ENCODE measurements around the gene PRKAG1. TPM values are rescaled to one million over a fixed set of nuclear protein-coding genes. Genes with fewer than 3 reads are reported as not detected.

PRKAG1 gene
- total RNA-seq, 2 donors from 2014 or later, result 53.9 to 55.4 TPM

GRCh38 chr12:48999371-49000131 lies 19.0 kb downstream of the PRKAG1 start, which contains the start of gene DDN:
Gene DDN (minus strand): TSS chr12:48999375. CDS start chr12:48999287, 88 bp downstream.
- Histone ChIP-seq H3K9me3 (no peaks in the 10 kb centered on the region), H3K27me3 (replicated peaks; ENCODE audit: insufficient read depth) (peaks cover 3% of the 10 kb centered on the region), H3K36me3 (peaks cover 0 to 3% of the 10 kb centered on the region in 2 donors), H3K27ac (no peak within 1 kb of the TSS), H3K4me3 (peak within 1 kb of the TSS; percentile 25 to 31), H3K4me1 (replicated peaks) (peaks cover 19% of the 10 kb centered on the region)
- no peak for DNase-seq (ENCODE audit: low spot score)
- intact Hi-C loops (cut with DNase I), result loop anchor here (5.0 kb wide), 1 partner anchor 147 kb away; the partner anchor contains the start of gene DDX23
- 11% methylated on average over 13 of the region's 30 CpGs for WGBS
- TF ChIP-seq, protein P1, sequence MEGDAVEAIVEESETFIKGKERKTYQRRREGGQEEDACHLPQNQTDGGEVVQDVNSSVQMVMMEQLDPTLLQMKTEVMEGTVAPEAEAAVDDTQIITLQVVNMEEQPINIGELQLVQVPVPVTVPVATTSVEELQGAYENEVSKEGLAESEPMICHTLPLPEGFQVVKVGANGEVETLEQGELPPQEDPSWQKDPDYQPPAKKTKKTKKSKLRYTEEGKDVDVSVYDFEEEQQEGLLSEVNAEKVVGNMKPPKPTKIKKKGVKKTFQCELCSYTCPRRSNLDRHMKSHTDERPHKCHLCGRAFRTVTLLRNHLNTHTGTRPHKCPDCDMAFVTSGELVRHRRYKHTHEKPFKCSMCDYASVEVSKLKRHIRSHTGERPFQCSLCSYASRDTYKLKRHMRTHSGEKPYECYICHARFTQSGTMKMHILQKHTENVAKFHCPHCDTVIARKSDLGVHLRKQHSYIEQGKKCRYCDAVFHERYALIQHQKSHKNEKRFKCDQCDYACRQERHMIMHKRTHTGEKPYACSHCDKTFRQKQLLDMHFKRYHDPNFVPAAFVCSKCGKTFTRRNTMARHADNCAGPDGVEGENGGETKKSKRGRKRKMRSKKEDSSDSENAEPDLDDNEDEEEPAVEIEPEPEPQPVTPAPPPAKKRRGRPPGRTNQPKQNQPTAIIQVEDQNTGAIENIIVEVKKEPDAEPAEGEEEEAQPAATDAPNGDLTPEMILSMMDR (IDR thresholded peaks at IDR 0.05), result no peak
- TF ChIP-seq POLR2AphosphoS5 (IDR thresholded peaks at IDR 0.05) (no peak), POLR2A (IDR thresholded peaks at IDR 0.05) (no peak)

DNA sequence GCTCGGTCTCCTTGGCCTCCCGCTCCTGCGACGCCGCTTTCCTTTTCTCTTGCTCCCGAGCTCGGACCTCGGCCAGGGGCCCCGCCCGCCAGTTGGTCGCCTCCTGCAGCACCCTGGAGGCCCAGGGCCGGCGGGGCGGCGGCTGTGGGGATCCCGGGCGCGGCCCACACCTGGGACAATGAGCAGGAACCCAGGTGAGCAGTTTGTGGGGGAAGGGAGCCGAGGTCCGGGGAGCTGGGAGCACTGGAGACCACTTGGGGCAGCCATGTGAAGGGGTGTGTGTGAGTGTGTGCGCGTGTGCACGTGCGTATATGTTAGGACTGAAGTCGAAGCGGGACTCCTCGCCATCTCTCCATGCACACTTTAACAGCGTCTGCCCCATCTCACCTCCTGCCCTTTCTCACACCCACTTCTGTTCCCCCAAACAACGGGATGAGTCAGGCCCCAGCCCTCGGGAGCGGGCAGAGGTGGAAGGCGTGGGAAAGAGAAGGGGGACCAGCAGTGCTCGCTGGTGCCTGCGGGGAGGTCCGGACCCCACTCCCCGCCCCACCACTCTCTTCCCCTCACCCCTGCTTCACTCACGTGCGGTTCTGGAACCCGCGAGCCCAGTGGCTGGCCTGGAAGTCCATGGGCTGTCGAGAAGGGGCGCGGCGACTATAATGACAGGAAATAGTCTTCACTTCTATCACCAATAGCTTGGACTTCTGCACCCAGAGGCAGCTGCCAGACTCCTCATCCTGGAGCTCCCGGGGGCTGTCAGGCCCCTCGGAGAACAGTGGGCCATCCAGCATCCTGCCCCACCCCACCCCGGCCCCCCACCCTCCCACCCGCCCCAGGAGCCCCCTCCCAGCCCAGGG lies 19.9 kb downstream of the PRKAG1 start:
- intact Hi-C loops (cut with DNase I), result loop anchor here (5.0 kb wide), 1 partner anchor 146 kb away; the partner anchor contains the start of gene DDX23
- Histone ChIP-seq H3K36me3 (no peaks in the 10 kb centered on the region), H3K27ac (no peak overlapping the region), H3K4me1 (replicated peaks) (peaks cover 19% of the 10 kb centered on the region), H3K9me3 (no peaks in the 10 kb centered on the region), H3K27me3 (replicated peaks; ENCODE audit: insufficient read depth) (peaks cover 3% of the 10 kb centered on the region), H3K4me3 (peak overlapping the region; percentile 25 to 31)
- no peak for DNase-seq (ENCODE audit: low spot score)
- WGBS, result 1% methylated on average over 45 of the region's 48 CpGs
- TF ChIP-seq, protein P1 (IDR thresholded peaks at IDR 0.05), result no peak
- TF ChIP-seq POLR2A (IDR thresholded peaks at IDR 0.05) (no peak), POLR2AphosphoS5 (IDR thresholded peaks at IDR 0.05) (no peak)

DNA sequence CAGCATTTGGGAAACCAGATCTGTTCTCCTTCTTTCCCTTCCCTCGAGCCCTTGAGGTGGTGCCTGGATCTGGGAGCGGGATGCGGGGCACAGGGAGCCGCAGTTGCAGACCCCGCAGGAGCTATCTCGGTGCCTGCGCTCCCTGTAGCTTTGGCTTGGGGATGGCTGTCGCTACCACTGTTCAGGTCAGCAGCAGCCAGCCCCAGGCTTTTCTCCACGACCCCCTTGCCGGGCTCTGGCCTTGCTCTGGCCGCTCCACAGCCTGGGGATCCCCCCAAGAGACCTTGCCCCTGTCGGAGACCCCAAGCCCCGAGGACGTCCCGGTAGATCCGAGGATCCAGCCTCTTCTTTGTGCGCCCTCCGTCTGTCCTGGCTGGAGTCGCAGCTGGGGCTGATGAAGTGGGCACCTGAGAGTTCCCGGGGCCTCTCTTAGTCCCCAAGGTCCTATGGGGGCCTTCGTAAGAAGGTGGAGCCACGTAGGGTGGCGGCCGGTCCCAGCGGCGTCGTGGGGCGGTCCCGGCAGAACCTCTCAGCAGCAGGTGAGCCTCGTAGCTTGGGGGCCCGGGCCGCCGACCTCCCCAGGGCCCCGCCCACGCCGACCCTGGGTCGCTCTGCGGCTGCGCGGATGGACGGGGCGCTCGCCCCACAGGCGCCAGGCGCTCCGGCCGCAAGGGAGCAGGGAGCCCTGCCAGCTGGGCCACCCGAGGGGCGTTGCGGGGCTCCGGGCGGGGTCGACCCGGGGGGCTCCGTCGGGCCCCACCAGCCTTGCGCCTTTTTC lies 20.7 kb downstream of the PRKAG1 start:
- Histone ChIP-seq H3K27ac (no peak overlapping the region), H3K27me3 (replicated peaks; ENCODE audit: insufficient read depth) (peaks cover 3% of the 10 kb centered on the region), H3K9me3 (no peaks in the 10 kb centered on the region), H3K4me3 (peak overlapping the region; percentile 25 to 31), H3K36me3 (no peaks in the 10 kb centered on the region), H3K4me1 (replicated peaks) (peaks cover 19% of the 10 kb centered on the region)
- TF ChIP-seq, protein P1 (IDR thresholded peaks at IDR 0.05), result no peak
- TF ChIP-seq POLR2A (IDR thresholded peaks at IDR 0.05) (no peak), POLR2AphosphoS5 (IDR thresholded peaks at IDR 0.05) (no peak)
- intact Hi-C loops (cut with DNase I), result loop anchor here (5.0 kb wide), 1 partner anchor 146 kb away; the partner anchor contains the start of gene DDX23
- no peak for DNase-seq (ENCODE audit: low spot score)
- WGBS, result 9% methylated on average over 54 of the region's 57 CpGs

DNA sequence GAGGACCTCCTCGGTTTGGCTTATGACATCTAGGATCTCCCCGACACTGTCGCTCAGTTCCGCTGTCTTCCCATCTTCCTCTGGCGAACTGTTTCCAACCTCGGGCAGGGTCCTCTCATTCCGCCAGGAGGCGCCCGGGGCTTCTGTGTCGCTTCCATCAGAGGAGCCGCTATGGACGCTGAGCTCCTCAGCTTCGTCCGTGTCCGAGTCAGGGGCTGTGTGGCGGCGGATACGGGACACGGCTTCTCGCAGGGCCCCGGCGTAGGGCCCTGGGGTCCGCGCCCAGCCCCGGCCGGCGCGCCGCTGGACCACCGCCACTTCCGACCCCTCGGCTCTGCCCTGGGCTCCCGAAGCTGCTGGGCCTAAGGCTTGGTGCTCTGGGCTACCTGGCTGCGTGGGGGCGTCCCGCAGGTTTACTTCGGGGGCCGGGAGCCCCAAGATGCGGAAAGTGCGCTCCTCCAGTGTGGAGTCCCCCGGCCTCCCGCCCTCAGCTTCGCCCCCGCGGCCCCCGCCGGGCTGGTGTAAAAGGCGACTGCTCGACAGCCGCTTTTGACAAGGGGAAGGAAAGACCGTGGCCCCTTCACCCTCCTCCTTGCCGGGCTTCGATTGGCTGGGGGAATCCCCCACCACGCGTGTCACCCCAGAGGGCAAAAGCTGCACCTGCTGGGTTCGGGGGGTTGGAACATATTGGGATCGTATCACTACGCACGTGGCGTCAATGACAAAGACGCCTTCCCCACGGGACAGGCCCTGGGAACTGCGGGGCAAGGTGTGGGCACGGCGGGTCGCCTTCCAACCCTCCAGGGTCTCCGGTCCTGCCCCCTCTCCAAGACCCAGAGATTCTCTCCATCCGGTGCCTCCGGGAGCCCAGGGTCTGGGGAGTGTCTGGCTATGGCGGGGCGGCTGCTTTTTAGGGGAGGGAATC lies 21.5 kb downstream of the PRKAG1 start:
- TF ChIP-seq, protein P1 (IDR thresholded peaks at IDR 0.05), result peak in 3 of 4 experiments; percentile 50 to 72 (median 60)
- no peak for TF ChIP-seq POLR2A (IDR thresholded peaks at IDR 0.05)
- TF ChIP-seq POLR2AphosphoS5 (IDR thresholded peaks at IDR 0.05), result no peak
- intact Hi-C loops (cut with DNase I), result loop anchor here (5.0 kb wide), 1 partner anchor 145 kb away; the partner anchor contains the start of gene DDX23
- Histone ChIP-seq H3K27ac (no peak overlapping the region), H3K36me3 (no peaks in the 10 kb centered on the region), H3K27me3 (replicated peaks; ENCODE audit: insufficient read depth) (peaks cover 3% of the 10 kb centered on the region), H3K4me1 (replicated peaks) (peaks cover 19% of the 10 kb centered on the region), H3K9me3 (no peaks in the 10 kb centered on the region), H3K4me3 (peak overlapping the region; percentile 18 to 30)
- WGBS, result 9% methylated on average over 71 of the region's 71 CpGs
- DNase-seq (ENCODE audit: low spot score), result peak; percentile 69
